HEK293 (cell line): ENCODE data around the gene KRTAP10-1.

Experiments
- CTCF ChIA-PET: fragments of 350-600 bp; formaldehyde crosslinking; extraction: SDS; loops from one replicate; lab custom pipeline; 2021; ENCODE audit warnings: antibody characterized with exemption; lab: Yijun Ruan, JAX
- POLR2A ChIA-PET: fragments of 300-600 bp; formaldehyde crosslinking; extraction: SDS; loops from one replicate; lab custom pipeline; 2020; ENCODE audit warnings: antibody characterized with exemption, inconsistent platforms; lab: Yijun Ruan, JAX
- H3K27ac ChIP-seq: fragments of 200-500 bp; sonication (Bioruptor generic); 2 replicates; pipeline ENCODE4 v1.5.1; 2014; ENCODE audit warnings: low read depth, low read length, control low read depth, inconsistent platforms; ENCODE audit errors: extremely low read depth
- H3K36me3 ChIP-seq, 2 experiments: fragments of 200-500 bp in 1 of 2; sonication (Bioruptor generic) in 1 of 2; 1 replicate in 1 of 2; 2 replicates in 1 of 2; pipeline ENCODE4 v1.5.1; 2014 to 2017; ENCODE audit warnings: inconsistent platforms in 2 of 2, low read length in 2 of 2; ENCODE audit not compliant: control insufficient read depth in 2 of 2, insufficient read depth in 1 of 2
- H3K4me1 ChIP-seq: fragments of 200-500 bp; sonication (Bioruptor generic); 2 replicates; pipeline ENCODE4 v1.5.1; 2014; ENCODE audit warnings: mild to moderate bottlenecking, low read length, inconsistent platforms; ENCODE audit not compliant: control insufficient read depth, insufficient read depth
- H3K4me3 ChIP-seq: 2 replicates; pipeline ENCODE4 v1.5.1; 2011; ENCODE audit warnings: low read depth, mild to moderate bottlenecking, control low read depth, low read length, moderate library complexity
- H3K9me3 ChIP-seq: fragments of 200-500 bp; sonication (Bioruptor generic); 2 replicates; pipeline ENCODE4 v1.5.1; 2014; ENCODE audit warnings: low read depth, low read length, inconsistent platforms; ENCODE audit not compliant: control insufficient read depth, insufficient read depth
- BCL11A ChIP-seq: fragments of 450-650 bp; formaldehyde crosslinking; IDR thresholded peaks from 2 replicates; pipeline ENCODE4 v1.5.1; 2016; ENCODE audit warnings: low read depth, missing biosample characterization, missing genetic modification characterization
- FEZF1 ChIP-seq: fragments of 450-650 bp; formaldehyde crosslinking; IDR thresholded peaks from 2 replicates; pipeline ENCODE4 v1.5.1; 2016; ENCODE audit warnings: missing biosample characterization, missing genetic modification characterization
- YY2 ChIP-seq: fragments of 450-650 bp; formaldehyde crosslinking; IDR thresholded peaks from 2 replicates; pipeline ENCODE4 v1.5.1; 2016; ENCODE audit warnings: missing biosample characterization, missing genetic modification characterization
- ZBTB20 ChIP-seq: fragments of 450-650 bp; formaldehyde crosslinking; IDR thresholded peaks from 2 replicates; pipeline ENCODE4 v1.5.1; 2016; ENCODE audit warnings: missing biosample characterization, missing genetic modification characterization
- ZNF114 ChIP-seq: fragments of 450-650 bp; formaldehyde crosslinking; IDR thresholded peaks from 2 replicates; pipeline ENCODE4 v1.5.0; 2017; ENCODE audit warnings: missing biosample characterization, missing genetic modification characterization
- ZNF16 ChIP-seq: fragments of 450-650 bp; formaldehyde crosslinking; IDR thresholded peaks from 2 replicates; pipeline ENCODE4 v1.5.1; 2016; ENCODE audit warnings: low read depth, missing biosample characterization, missing genetic modification characterization
- ZNF19 ChIP-seq: fragments of 450-650 bp; formaldehyde crosslinking; IDR thresholded peaks from 2 replicates; pipeline ENCODE4; 2016; ENCODE audit warnings: missing biosample characterization, missing genetic modification characterization, low read depth
- ZNF274 ChIP-seq, 2 experiments: fragments of 200-500 bp in 1 of 2; fragments of 450-650 bp in 1 of 2; sonication (Bioruptor generic) in 1 of 2; formaldehyde crosslinking in 1 of 2; IDR thresholded peaks; 2 replicates each; pipeline versions ENCODE4 v1.5.1 to v1.6.1; 2014 to 2016; ENCODE audit warnings: borderline replicate concordance in 1 of 2, inconsistent platforms in 1 of 2, low read length in 1 of 2, missing biosample characterization in 1 of 2, missing genetic modification characterization in 1 of 2
- ZNF585B ChIP-seq: fragments of 450-650 bp; formaldehyde crosslinking; IDR thresholded peaks from 2 replicates; pipeline ENCODE4 v1.5.1; 2016; ENCODE audit warnings: missing biosample characterization, missing genetic modification characterization
- ZNF654 ChIP-seq: fragments of 450-650 bp; formaldehyde crosslinking; IDR thresholded peaks from 2 replicates; pipeline ENCODE4 v1.5.1; 2016; ENCODE audit warnings: low read depth, missing biosample characterization, missing genetic modification characterization
- TF ChIP-seq, protein P1 (sequence below): fragments of 450-650 bp; formaldehyde crosslinking; IDR thresholded peaks from 2 replicates; pipeline ENCODE4 v1.5.1; 2016; ENCODE audit warnings: missing biosample characterization, missing genetic modification characterization
- TF ChIP-seq, protein P2 (sequence below): fragments of 450-650 bp; formaldehyde crosslinking; IDR thresholded peaks from 2 replicates; pipeline ENCODE4 v1.5.1; 2016; ENCODE audit warnings: missing biosample characterization, missing genetic modification characterization, low read depth
- TF ChIP-seq, protein P3 (sequence below): fragments of 450-650 bp; formaldehyde crosslinking; IDR thresholded peaks from 2 replicates; pipeline ENCODE4 v1.5.1; 2016; ENCODE audit warnings: missing biosample characterization, missing genetic modification characterization, borderline replicate concordance
- TF ChIP-seq, protein P4 (sequence below): fragments of 450-650 bp; IDR thresholded peaks from 2 replicates; pipeline ENCODE4 v1.5.1; 2018; ENCODE audit warnings: missing biosample characterization, missing genetic modification characterization
- TF ChIP-seq, protein P5 (sequence below): fragments of 450-650 bp; formaldehyde crosslinking; IDR thresholded peaks from 2 replicates; pipeline ENCODE4 v1.5.1; 2017; ENCODE audit warnings: missing biosample characterization, missing genetic modification characterization

Gene KRTAP10-1

DNA sequence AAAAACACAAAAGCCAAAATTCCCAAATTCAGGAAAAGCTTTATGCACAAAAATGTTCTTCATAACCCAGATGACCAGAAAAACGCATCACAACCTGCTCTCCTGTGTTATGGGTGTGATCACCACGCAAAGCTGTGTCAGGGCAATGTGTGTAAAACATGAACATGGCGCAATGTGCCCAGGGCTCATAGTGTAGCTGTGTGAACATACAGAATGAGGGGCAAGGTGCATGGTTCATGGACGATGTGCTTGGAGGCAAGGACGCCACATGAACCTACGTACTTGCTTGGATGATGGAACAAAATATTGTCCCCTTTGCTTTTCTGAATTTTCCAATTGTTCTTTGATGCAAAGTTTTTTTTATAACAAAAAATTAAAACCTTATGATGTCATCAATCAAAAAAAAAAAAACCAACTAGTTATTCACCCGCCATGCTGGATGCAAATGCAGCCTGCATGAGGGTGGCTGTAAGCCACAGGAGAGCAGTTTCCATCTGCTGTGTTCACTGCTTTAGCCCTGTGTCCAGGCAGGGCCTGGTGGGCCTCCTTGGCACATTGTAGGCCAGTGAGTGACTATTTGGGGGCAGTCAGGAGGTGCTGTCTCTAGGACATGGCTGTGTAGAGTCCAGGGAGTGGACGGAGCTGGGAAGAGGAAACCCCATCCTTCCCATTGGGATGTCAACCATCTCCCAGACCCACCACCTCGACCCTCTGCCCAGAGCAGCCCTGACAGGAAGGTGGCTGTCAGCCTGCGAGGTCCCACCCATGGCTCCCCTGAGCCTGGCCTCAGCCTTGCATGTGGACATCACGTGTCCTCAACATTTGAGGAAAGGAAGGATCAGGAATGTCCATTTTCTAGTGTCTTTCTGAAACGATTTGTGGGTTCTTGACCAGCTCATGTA is 13.6 kb downstream of the KRTAP10-1 start:
- Histone ChIP-seq H3K9me3 (no peaks in the 10 kb centered on the region), H3K4me1 (no peaks in the 10 kb centered on the region), H3K36me3 (no peaks in the 10 kb centered on the region), H3K4me3 (no peak overlapping the region), H3K27ac (no peak overlapping the region)
- ChIA-PET CTCF (interaction anchor here (0.6 kb wide), 1 partner anchor 39 kb away, joined by 3 read pairs; no protein-coding TSS in a partner anchor), POLR2A (no interaction called here)
- TF ChIP-seq, protein P1, sequence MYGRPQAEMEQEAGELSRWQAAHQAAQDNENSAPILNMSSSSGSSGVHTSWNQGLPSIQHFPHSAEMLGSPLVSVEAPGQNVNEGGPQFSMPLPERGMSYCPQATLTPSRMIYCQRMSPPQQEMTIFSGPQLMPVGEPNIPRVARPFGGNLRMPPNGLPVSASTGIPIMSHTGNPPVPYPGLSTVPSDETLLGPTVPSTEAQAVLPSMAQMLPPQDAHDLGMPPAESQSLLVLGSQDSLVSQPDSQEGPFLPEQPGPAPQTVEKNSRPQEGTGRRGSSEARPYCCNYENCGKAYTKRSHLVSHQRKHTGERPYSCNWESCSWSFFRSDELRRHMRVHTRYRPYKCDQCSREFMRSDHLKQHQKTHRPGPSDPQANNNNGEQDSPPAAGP (tag by site-specific recombination), result no peak
- TF ChIP-seq, protein P2, sequence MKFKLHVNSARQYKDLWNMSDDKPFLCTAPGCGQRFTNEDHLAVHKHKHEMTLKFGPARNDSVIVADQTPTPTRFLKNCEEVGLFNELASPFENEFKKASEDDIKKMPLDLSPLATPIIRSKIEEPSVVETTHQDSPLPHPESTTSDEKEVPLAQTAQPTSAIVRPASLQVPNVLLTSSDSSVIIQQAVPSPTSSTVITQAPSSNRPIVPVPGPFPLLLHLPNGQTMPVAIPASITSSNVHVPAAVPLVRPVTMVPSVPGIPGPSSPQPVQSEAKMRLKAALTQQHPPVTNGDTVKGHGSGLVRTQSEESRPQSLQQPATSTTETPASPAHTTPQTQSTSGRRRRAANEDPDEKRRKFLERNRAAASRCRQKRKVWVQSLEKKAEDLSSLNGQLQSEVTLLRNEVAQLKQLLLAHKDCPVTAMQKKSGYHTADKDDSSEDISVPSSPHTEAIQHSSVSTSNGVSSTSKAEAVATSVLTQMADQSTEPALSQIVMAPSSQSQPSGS, result peak; percentile 48; the same call in 1 of the 2 replicates
- no peak for TF ChIP-seq ZNF114 (tag by site-specific recombination)

DNA sequence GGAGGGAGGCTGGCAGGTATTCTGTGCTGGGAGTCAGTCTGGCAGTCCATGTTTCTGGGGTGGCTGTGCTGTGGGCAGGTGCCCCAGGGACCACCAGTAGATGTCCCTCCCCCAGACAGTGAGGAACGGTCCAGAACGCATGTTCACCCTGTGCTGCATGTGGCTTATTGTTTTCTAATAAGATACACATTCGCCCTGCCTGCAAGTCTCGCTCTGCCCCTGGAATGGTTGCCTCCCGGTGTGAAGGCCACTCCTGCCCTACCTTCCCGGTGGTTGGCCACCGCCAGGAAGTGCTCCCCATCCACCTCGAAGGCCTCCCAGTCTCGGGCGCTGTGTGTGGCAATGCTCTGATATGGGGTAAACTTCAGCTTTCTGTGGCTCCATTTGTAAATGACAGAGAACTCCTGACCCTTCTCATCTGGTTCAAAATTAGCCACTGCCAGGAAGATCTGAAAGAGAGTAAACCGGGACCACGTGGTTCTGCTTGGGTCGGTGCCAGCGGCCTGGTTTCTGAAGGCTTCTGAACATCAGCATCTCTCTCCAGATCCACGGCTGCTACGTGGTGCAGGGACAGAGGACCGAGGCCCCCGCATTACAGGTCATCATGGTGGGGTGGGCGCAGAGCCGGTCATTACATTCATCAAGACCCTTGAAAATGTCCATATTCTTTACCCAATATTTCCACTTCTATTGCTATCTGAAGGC is 14.5 kb downstream of the KRTAP10-1 start:
- no peak for TF ChIP-seq FEZF1
- no peak for TF ChIP-seq ZNF654 (tag by site-specific recombination)
- TF ChIP-seq ZBTB20 (tag by site-specific recombination), result no peak
- ChIA-PET CTCF (no interaction called here), POLR2A (no interaction called here)

DNA sequence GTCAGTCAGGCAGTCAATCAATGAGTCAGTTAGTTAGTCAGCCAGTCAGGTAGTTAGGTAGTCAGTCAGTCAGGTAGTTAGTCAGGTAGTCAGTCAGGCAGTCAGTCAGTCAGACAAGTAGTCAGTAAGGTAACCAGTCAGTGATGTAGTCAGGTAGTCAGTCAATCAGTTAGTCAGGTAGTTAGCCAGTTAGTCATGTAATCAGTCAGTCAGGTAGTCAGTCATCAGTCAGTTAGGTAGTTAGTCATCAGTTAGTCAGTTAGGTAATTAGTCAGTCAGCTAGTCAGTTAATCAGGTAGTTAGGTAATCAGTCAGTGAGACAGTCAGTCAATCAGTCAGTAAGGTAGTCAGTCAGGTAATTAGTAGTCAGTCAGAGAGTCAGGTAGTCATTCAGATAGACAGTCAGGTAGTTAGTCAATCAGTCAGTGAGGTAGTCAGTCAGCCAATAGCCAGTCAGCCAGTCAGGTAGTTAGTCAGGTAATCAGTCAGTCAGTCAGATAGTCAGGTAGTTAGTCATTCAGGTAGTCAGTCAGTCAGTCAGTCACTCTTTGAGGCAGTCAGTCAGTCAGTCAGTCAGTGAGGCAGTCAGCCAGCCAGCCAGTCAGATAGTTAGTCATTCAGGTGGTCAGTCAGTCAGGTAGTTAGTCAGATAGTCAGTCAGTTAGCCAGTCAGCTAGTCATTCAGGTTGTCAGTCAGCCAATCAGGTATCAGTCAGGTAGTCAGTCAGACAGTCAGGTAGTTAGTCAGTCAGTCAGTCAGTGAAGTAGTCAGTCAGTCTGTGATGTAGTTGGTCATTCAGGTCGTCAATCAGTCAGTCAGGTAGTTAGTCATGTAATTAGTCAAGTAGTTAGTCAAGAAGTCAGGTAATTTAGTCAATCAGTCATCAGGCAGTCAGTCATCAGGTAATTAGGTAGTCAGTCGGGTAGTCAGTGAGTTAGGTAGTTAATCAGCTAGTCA is 15.3 kb downstream of the KRTAP10-1 start:
- no peaks in the 10 kb centered on the region for H3K9me3 ChIP-seq
- no peaks in the 10 kb centered on the region for H3K4me1 ChIP-seq
- no peak overlapping the region for H3K27ac ChIP-seq
- POLR2A ChIA-PET, result no interaction called here
- no peaks in the 10 kb centered on the region for H3K36me3 ChIP-seq
- no peak overlapping the region for H3K4me3 ChIP-seq
- CTCF ChIA-PET, result interaction anchor here (1.5 kb wide), 1 partner anchor 14 kb away, joined by 6 read pairs; no protein-coding TSS in a partner anchor
- TF ChIP-seq ZNF16 (0 out of 2 replicates have a peak, but pooled peaks have one; percentile 3), ZNF585B (tag by site-specific recombination) (no peak), ZNF19 (tag by site-specific recombination) (no peak), YY2 (tag by site-specific recombination) (no peak), ZNF274 (IDR thresholded peaks at IDR 0.05; ENCODE audit: low read length) (no peak), ZNF274 (tag by site-specific recombination; IDR thresholded peaks at IDR 0.05; ENCODE audit: borderline replicate concordance) (no peak), BCL11A (tag by site-specific recombination) (no peak)
- TF ChIP-seq, protein P2, result 0 out of 2 replicates have a peak, but pooled peaks have one; percentile 5
- TF ChIP-seq, protein P3, sequence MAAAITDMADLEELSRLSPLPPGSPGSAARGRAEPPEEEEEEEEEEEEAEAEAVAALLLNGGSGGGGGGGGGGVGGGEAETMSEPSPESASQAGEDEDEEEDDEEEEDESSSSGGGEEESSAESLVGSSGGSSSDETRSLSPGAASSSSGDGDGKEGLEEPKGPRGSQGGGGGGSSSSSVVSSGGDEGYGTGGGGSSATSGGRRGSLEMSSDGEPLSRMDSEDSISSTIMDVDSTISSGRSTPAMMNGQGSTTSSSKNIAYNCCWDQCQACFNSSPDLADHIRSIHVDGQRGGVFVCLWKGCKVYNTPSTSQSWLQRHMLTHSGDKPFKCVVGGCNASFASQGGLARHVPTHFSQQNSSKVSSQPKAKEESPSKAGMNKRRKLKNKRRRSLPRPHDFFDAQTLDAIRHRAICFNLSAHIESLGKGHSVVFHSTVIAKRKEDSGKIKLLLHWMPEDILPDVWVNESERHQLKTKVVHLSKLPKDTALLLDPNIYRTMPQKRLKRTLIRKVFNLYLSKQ (tag by site-specific recombination), result no peak
- TF ChIP-seq, protein P4, sequence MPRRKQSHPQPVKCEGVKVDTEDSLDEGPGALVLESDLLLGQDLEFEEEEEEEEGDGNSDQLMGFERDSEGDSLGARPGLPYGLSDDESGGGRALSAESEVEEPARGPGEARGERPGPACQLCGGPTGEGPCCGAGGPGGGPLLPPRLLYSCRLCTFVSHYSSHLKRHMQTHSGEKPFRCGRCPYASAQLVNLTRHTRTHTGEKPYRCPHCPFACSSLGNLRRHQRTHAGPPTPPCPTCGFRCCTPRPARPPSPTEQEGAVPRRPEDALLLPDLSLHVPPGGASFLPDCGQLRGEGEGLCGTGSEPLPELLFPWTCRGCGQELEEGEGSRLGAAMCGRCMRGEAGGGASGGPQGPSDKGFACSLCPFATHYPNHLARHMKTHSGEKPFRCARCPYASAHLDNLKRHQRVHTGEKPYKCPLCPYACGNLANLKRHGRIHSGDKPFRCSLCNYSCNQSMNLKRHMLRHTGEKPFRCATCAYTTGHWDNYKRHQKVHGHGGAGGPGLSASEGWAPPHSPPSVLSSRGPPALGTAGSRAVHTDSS, result no peak
- TF ChIP-seq, protein P5, sequence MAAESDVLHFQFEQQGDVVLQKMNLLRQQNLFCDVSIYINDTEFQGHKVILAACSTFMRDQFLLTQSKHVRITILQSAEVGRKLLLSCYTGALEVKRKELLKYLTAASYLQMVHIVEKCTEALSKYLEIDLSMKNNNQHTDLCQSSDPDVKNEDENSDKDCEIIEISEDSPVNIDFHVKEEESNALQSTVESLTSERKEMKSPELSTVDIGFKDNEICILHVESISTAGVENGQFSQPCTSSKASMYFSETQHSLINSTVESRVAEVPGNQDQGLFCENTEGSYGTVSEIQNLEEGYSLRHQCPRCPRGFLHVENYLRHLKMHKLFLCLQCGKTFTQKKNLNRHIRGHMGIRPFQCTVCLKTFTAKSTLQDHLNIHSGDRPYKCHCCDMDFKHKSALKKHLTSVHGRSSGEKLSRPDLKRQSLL, result no peak

More for the DNA sequence above, 14.5 kb downstream of the KRTAP10-1 start:
- Histone ChIP-seq H3K9me3 (no peaks in the 10 kb centered on the region), H3K27ac (no peak overlapping the region), H3K4me3 (no peak overlapping the region), H3K4me1 (no peaks in the 10 kb centered on the region), H3K36me3 (no peaks in the 10 kb centered on the region)
